GM12878 (cell line): Measurements from ENCODE around the gene TNK2. TPM values are rescaled to one million over a fixed set of nuclear protein-coding genes. Genes with fewer than 3 reads are reported as not detected.
A peak's percentile ranks its signal among the peaks of the same experiment; 100 is the strongest.

Experiments used
- ATAC-seq: fragments of 200-7000 bp; cut with Tn5 transposase; 3 replicates; pipeline ENCODE4 v1.9.1; 2020; ENCODE audit warnings: mild to moderate bottlenecking, moderate library complexity
- Bru-seq: library from RNA; stranded (reverse); fragments of 400-500 nt; gene quantifications from one replicate; lab custom pipeline; 2021; lab: Mats Ljungman, UMichigan
- BruChase-seq, 2 experiments: library from RNA; stranded (reverse); fragments of 400-500 nt; gene quantifications; one replicate each; lab custom pipeline; 2021; lab: Mats Ljungman, UMichigan
- BruUV-seq: library from RNA; stranded (reverse); fragments of 400-500 nt; replicated peaks from 2 replicates; lab custom pipeline; 2021; lab: Mats Ljungman, UMichigan
- CTCF ChIA-PET: fragments of 300-600 bp; sonication (Branson Sonifier 250); formaldehyde crosslinking; extraction: SDS; loops from one replicate; lab custom pipeline; 2021; ENCODE audit warnings: inconsistent platforms; lab: Yijun Ruan, JAX
- POLR2A ChIA-PET: fragments of 350-600 bp; formaldehyde crosslinking; extraction: SDS; loops from one replicate; lab custom pipeline; 2021; ENCODE audit warnings: inconsistent platforms; lab: Charles Lee
- RAD21 ChIA-PET: fragments of 300-600 bp; sonication (Branson Sonifier 250); formaldehyde crosslinking; loops from one replicate; lab custom pipeline; 2023; ENCODE audit warnings: antibody characterized with exemption; ENCODE audit not compliant: unreplicated experiment; lab: Charles Lee
- SMC1A ChIA-PET: fragments of 300-600 bp; sonication (Branson Sonifier 250); formaldehyde crosslinking; loops from one replicate; lab custom pipeline; 2023; ENCODE audit not compliant: unreplicated experiment, uncharacterized antibody; lab: Charles Lee
- DNase-seq: peaks from one replicate; pipeline ENCODE4 v3.0.0-alpha.2; 2011; ENCODE audit warnings: low read depth, low spot score
- FAIRE-seq: peaks from 3 replicates; lab custom pipeline; 2011; peaks lifted over from hg19 to GRCh38; lab: Jason Lieb, UNC
- H2AFZ ChIP-seq: 2 replicates; pipeline ENCODE4 v1.6.0; 2011; ENCODE audit warnings: low read depth, low read length, control low read depth; ENCODE audit not compliant: control insufficient read depth
- H3K27ac ChIP-seq: 2 replicates; pipeline ENCODE4 v1.5.1; 2011; ENCODE audit warnings: control low read depth; ENCODE audit not compliant: control insufficient read depth, insufficient read depth
- H3K27me3 ChIP-seq, 2 experiments: replicated peaks in 1 of 2; 2 replicates each; pipeline versions ENCODE4 v1.6.0 to v1.6.1; 2011; ENCODE audit warnings: low read length in 1 of 2; ENCODE audit not compliant: control insufficient read depth in 2 of 2, insufficient read depth in 2 of 2
- H3K36me3 ChIP-seq, 2 experiments: 2 replicates each; pipeline ENCODE4 v1.5.1; 2011; ENCODE audit warnings: low read length in 1 of 2; ENCODE audit not compliant: control insufficient read depth in 2 of 2, insufficient read depth in 2 of 2
- H3K4me1 ChIP-seq: 2 replicates; pipeline ENCODE4 v1.6.1; 2011; ENCODE audit warnings: mild to moderate bottlenecking, low read length, moderate library complexity, mixed read lengths; ENCODE audit not compliant: control insufficient read depth, insufficient read depth
- H3K4me2 ChIP-seq: 2 replicates; pipeline ENCODE4 v1.6.0; 2011; ENCODE audit warnings: control low read depth; ENCODE audit not compliant: control insufficient read depth, insufficient read depth
- H3K4me3 ChIP-seq: fragments of 200-600 bp; sonication (generic); 2 replicates; pipeline ENCODE4 v1.5.1; 2016
- H3K79me2 ChIP-seq: 2 replicates; pipeline ENCODE4 v1.6.0; 2011; ENCODE audit warnings: low read length; ENCODE audit not compliant: control insufficient read depth, insufficient read depth
- H3K9ac ChIP-seq: 2 replicates; pipeline ENCODE4 v1.8.0; 2011; ENCODE audit warnings: low read length, control low read depth, mixed read lengths; ENCODE audit not compliant: control insufficient read depth, insufficient read depth
- H3K9me3 ChIP-seq: replicated peaks from 3 replicates; pipeline ENCODE4 v1.5.1; 2011; ENCODE audit warnings: mild to moderate bottlenecking, low read length; ENCODE audit not compliant: control insufficient read depth, insufficient read depth
- H4K20me1 ChIP-seq: 2 replicates; pipeline ENCODE4 v1.6.0; 2011; ENCODE audit not compliant: control insufficient read depth, insufficient read depth
- PAX5 ChIP-seq: IDR thresholded peaks from 2 replicates; pipeline ENCODE4 v1.6.1; 2011; ENCODE audit warnings: low read depth, low read length, borderline replicate concordance
- RAD51 ChIP-seq: fragments of 450-650 bp; IDR thresholded peaks from 2 replicates; pipeline ENCODE4 v1.6.1; 2016; ENCODE audit warnings: moderate library complexity, mild to moderate bottlenecking, inconsistent platforms
- WGBS: methylation state at CpG from one replicate; pipeline ENCODE4 v1.1.6; 2016; ENCODE audit warnings: low lambda C conversion rate; ENCODE audit not compliant: insufficient replicate concordance, insufficient coverage; ENCODE audit errors: missing lambda C conversion rate; 5-methylcytosine and 5-hydroxymethylcytosine counted together
- in situ Hi-C: fragments of 300-500 bp; cut with MboI; formaldehyde crosslinking; loops from 9 replicates; pipeline ENCODE4 v1.14.3; 2018; ENCODE audit warnings: mixed read lengths
- intact Hi-C: fragments of 100-400 bp; cut with micrococcal nuclease; formaldehyde crosslinking; loops from one replicate; pipeline ENCODE4 v1.14.2; 2022; ENCODE audit not compliant: unreplicated experiment
- long read RNA-seq, 2 experiments: library from polyadenylated mRNA; unstranded; transcript quantifications; one replicate each; pipeline ENCODE4 v2.0.0, GENCODE V29; 2019 to 2020
- polyA minus RNA-seq, 3 experiments: library from RNA; depleted of rRNA, polyadenylated mRNA; stranded (reverse); fragments of >200 nt; gene quantifications; 2 replicates each; pipeline ENCODE4 v1.2.3, GENCODE V29; 2011
- polyA plus RNA-seq, 11 experiments: library from polyadenylated mRNA; depleted of rRNA in 4 of 11; unstranded in 6 of 11; stranded (reverse) in 5 of 11; fragments of >200 nt; fragmentation: Nextera tagmentation in 4 of 11; fragmentation: Illumina TruSeq in 1 of 11; extraction: Ambion mirVana in 4 of 11; extraction: Trizol in 1 of 11; gene quantifications; 1 replicate in 1 of 11; 2 replicates in 10 of 11; pipeline versions ENCODE4 v1.2.1 to v1.2.3, GENCODE V29; 2011 to 2016; ENCODE audit warnings: inconsistent platforms in 2 of 11, missing spikeins in 2 of 11, low read depth in 1 of 11
- total RNA-seq, 4 experiments: library from RNA; depleted of rRNA in 3 of 4; stranded (reverse); fragments of >200 nt in 3 of 4; fragmentation: Illumina TruSeq in 1 of 4; extraction: Trizol in 1 of 4; gene quantifications; 2 replicates each; pipeline versions ENCODE4 v1.2.1 to v1.2.3, GENCODE V29; 2013 to 2021
- TF ChIP-seq, protein P1 (sequence below): IDR thresholded peaks from 2 replicates; pipeline ENCODE4 v1.6.1; 2011; ENCODE audit warnings: low read depth, mild to moderate bottlenecking, low read length, moderate library complexity, borderline replicate concordance; ENCODE audit errors: extremely low read depth
- TF ChIP-seq, protein P2 (sequence below): fragments of 450-650 bp; conservative IDR thresholded peaks from 2 replicates; pipeline ENCODE4 v1.6.1; 2017; ENCODE audit warnings: mild to moderate bottlenecking, moderate library complexity
- TF ChIP-seq, protein P3 (sequence below): IDR thresholded peaks from 2 replicates; pipeline ENCODE4 v1.6.1; 2012; ENCODE audit warnings: mild to moderate bottlenecking, low read depth, low read length
- TF ChIP-seq, protein P4 (sequence below): IDR thresholded peaks from 2 replicates; pipeline ENCODE4 v1.6.1; 2011; ENCODE audit warnings: low read depth, low read length, improper control_type of control experiment, borderline replicate concordance

TNK2 gene
- total RNA-seq (2013; cell fraction: nucleolus; rRNA removed) = 30.8 and 36.7 TPM in 2 replicates
- total RNA-seq (2014; rRNA removed) = 12.9 and 13.9 TPM in 2 replicates
- 10.2 and 10.7 TPM in 2 replicates for total RNA-seq (2014; rRNA removed; fragmentation: Illumina TruSeq; extraction: Trizol)
- total RNA-seq (2021) = 47.8 and 49.3 TPM in 2 replicates
- 5.2 TPM for polyA plus RNA-seq (2011; ENCODE audit: low read depth)
- polyA plus RNA-seq (2011; rRNA removed) = 6.3 and 12.3 TPM in 2 replicates
- polyA plus RNA-seq (2011; cell fraction: cytosol; rRNA removed) = 12.7 and 14.8 TPM in 2 replicates
- polyA plus RNA-seq (2011; cell fraction: nucleus; rRNA removed) = 133 and 156 TPM in 2 replicates
- 23.1 and 27.7 TPM in 2 replicates for polyA plus RNA-seq (2012)
- polyA plus RNA-seq (2014; fragmentation: Illumina TruSeq; extraction: Trizol) = 3.6 and 10.8 TPM in 2 replicates
- under 1 TPM; 0.13 to 0.42 TPM for polyA plus RNA-seq (2014; fragmentation: Nextera tagmentation; extraction: Ambion mirVana)
- 35.8 and 48.5 TPM in 2 replicates for polyA plus RNA-seq (2014; rRNA removed)
- 1 to 10 TPM; 2.9 to 3.9 TPM for polyA plus RNA-seq (2016; fragmentation: Nextera tagmentation; extraction: Ambion mirVana)
- 13.1 and 29.2 TPM in 2 replicates for polyA minus RNA-seq (2011; rRNA and poly(A)+ RNA removed)
- 13.3 and 17.2 TPM in 2 replicates for polyA minus RNA-seq (2011; cell fraction: cytosol; rRNA and poly(A)+ RNA removed)
- polyA minus RNA-seq (2011; cell fraction: nucleus; rRNA and poly(A)+ RNA removed) = 20.7 and 34.6 TPM in 2 replicates
- Bru-seq, nascent RNA = percentile 70 among the genes with signal in this experiment
- BruChase-seq, experiment 1, labeled RNA remaining after a 6-hour chase = percentile 78 among the genes with signal in this experiment
- BruChase-seq, experiment 2, labeled RNA remaining after a 2-hour chase = percentile 72 among the genes with signal in this experiment
- long read RNA-seq, experiment 1, partial matches to known transcripts = 3 of 3 reads
- long read RNA-seq, experiment 1, other reads (novel, unspliced or antisense) = 0 of 3 reads
- long read RNA-seq, experiment 2 = 0 reads

DNA sequence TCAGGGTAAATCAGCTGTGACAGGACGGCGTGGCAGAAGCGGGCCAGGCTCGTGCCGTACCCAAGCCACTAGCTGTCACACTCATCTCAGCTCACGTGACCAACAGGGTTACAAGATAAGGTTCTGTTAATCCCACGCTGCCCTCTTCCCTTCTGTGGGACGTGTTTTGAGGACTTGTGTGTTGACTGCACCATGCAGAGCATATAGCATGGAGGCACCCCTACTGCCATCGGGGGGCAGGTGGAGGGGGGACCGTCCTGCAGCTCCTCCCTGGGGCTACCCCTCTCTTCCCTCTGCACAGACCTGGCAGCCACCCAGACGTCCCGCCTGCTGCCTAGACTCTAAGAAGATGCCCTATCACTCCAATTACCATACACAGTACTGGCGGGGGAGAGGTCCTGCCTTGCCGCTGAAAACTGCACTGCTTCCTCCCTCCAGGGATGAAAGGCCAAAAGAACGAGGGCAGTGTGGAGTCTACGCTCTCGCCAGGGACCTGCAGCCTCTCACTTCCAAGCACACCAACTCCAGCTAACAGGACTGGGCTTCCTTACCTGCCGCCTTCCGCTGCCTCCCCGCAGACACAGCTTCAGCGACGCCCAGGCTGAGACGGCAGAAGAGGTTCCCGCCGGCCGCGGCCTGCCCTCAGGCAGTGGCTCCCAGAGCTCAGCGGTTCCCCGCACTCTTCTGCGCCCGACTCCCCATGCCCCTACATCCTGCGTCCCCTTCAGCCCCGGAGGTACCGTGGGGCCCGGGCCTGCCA lies at the start of gene TNK2:
Gene TNK2 (minus strand): TSS at position 618 of the 760 bp plus-strand sequence. CDS start 19,963 bp downstream, outside the sequence.
- ATAC-seq = peak; percentile 54
- Histone ChIP-seq H4K20me1 (no peaks in the 10 kb centered on the region), H3K4me3 (peak within 1 kb of the TSS; percentile 88), H3K9ac (peak within 1 kb of the TSS; percentile 79), H3K4me2 (peak within 1 kb of the TSS; percentile 91), H3K79me2 (peaks cover 59% of the 10 kb centered on the region), H3K9me3 (no peaks in the 10 kb centered on the region), H3K27me3 (no peaks in the 10 kb centered on the region), H3K4me1 (peaks cover 23% of the 10 kb centered on the region), H3K36me3 (no peaks in the 10 kb centered on the region), H2AFZ (peak within 1 kb of the TSS; percentile 52), H3K27ac (peak within 1 kb of the TSS; percentile 96)
- in situ Hi-C loops = no loop called here
- ChIA-PET POLR2A (interaction anchor here (0.9 to 3.1 kb wide), 3 partner anchors 12 to 249 kb away, joined by 3 to 30 read pairs (median 4); no protein-coding TSS in a partner anchor), CTCF (interaction anchor here (0.9 to 4.6 kb wide), 7 partner anchors 8 to 58 kb away, joined by 4 to 49 read pairs (median 4); no protein-coding TSS in a partner anchor), SMC1A (interaction anchor here (0.6 to 6.0 kb wide), 5 partner anchors 7 to 312 kb away, joined by 3 to 43 read pairs (median 3); no protein-coding TSS in a partner anchor), RAD21 (interaction anchor here (1.2 to 3.4 kb wide), 3 partner anchors 12 to 49 kb away, joined by 7 to 34 read pairs (median 8); no protein-coding TSS in a partner anchor)
- intact Hi-C loops = loop anchor here (10.0 kb wide), 1 partner anchor 287 kb away; no protein-coding TSS in a partner anchor
- under 1% methylated on average over 35 of the region's 35 CpGs for WGBS
- BruUV-seq = no TSS peak
- peak; percentile 38 for DNase-seq
- peak; percentile 56 for FAIRE-seq
- TF ChIP-seq, protein P1, sequence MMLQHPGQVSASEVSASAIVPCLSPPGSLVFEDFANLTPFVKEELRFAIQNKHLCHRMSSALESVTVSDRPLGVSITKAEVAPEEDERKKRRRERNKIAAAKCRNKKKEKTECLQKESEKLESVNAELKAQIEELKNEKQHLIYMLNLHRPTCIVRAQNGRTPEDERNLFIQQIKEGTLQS = peak; percentile 49; the same call in 1 of the 2 replicates
- TF ChIP-seq PAX5 (0 out of 2 replicates have a peak, but pooled peaks have one; percentile 37), RAD51 (peak; percentile 93)
- TF ChIP-seq, protein P2, sequence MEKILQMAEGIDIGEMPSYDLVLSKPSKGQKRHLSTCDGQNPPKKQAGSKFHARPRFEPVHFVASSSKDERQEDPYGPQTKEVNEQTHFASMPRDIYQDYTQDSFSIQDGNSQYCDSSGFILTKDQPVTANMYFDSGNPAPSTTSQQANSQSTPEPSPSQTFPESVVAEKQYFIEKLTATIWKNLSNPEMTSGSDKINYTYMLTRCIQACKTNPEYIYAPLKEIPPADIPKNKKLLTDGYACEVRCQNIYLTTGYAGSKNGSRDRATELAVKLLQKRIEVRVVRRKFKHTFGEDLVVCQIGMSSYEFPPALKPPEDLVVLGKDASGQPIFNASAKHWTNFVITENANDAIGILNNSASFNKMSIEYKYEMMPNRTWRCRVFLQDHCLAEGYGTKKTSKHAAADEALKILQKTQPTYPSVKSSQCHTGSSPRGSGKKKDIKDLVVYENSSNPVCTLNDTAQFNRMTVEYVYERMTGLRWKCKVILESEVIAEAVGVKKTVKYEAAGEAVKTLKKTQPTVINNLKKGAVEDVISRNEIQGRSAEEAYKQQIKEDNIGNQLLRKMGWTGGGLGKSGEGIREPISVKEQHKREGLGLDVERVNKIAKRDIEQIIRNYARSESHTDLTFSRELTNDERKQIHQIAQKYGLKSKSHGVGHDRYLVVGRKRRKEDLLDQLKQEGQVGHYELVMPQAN = peak; percentile 37; the same call in 1 of the 2 replicates
- TF ChIP-seq, protein P3, sequence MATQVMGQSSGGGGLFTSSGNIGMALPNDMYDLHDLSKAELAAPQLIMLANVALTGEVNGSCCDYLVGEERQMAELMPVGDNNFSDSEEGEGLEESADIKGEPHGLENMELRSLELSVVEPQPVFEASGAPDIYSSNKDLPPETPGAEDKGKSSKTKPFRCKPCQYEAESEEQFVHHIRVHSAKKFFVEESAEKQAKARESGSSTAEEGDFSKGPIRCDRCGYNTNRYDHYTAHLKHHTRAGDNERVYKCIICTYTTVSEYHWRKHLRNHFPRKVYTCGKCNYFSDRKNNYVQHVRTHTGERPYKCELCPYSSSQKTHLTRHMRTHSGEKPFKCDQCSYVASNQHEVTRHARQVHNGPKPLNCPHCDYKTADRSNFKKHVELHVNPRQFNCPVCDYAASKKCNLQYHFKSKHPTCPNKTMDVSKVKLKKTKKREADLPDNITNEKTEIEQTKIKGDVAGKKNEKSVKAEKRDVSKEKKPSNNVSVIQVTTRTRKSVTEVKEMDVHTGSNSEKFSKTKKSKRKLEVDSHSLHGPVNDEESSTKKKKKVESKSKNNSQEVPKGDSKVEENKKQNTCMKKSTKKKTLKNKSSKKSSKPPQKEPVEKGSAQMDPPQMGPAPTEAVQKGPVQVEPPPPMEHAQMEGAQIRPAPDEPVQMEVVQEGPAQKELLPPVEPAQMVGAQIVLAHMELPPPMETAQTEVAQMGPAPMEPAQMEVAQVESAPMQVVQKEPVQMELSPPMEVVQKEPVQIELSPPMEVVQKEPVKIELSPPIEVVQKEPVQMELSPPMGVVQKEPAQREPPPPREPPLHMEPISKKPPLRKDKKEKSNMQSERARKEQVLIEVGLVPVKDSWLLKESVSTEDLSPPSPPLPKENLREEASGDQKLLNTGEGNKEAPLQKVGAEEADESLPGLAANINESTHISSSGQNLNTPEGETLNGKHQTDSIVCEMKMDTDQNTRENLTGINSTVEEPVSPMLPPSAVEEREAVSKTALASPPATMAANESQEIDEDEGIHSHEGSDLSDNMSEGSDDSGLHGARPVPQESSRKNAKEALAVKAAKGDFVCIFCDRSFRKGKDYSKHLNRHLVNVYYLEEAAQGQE = no peak
- TF ChIP-seq, protein P4, sequence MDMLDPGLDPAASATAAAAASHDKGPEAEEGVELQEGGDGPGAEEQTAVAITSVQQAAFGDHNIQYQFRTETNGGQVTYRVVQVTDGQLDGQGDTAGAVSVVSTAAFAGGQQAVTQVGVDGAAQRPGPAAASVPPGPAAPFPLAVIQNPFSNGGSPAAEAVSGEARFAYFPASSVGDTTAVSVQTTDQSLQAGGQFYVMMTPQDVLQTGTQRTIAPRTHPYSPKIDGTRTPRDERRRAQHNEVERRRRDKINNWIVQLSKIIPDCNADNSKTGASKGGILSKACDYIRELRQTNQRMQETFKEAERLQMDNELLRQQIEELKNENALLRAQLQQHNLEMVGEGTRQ = peak; percentile 70
